Uterus (tissue), 4 donors: ENCODE results near the gene TRPV3. TPM values are rescaled to one million over a fixed set of nuclear protein-coding genes. Genes with fewer than 3 reads are reported as not detected.

ENCODE experiments used
- DNase-seq, 2 donors: peaks; one replicate each; pipeline ENCODE4 v3.0.0-alpha.2; 2019 to 2020
- H3K27ac ChIP-seq, 2 donors: fragments of 200-600 bp; sonication (generic); 1 replicate in 1 of 2; 2 replicates in 1 of 2; pipeline ENCODE4 v1.5.1; 2016 to 2018
- H3K27me3 ChIP-seq, 2 donors: fragments of 200-600 bp; sonication (generic); one replicate each; pipeline ENCODE4 v1.5.1; 2018 to 2019; ENCODE audit warnings: control low read depth in 1 of 2
- H3K36me3 ChIP-seq, 2 donors: fragments of 200-600 bp; sonication (generic); one replicate each; pipeline ENCODE4 v1.5.1; 2019; ENCODE audit warnings: control low read depth in 1 of 2
- H3K4me1 ChIP-seq, 2 donors: fragments of 200-600 bp; sonication (generic); one replicate each; pipeline ENCODE4 v1.5.1; 2018 to 2019; ENCODE audit warnings: control low read depth in 1 of 2
- H3K4me3 ChIP-seq, 2 donors: fragments of 200-600 bp; sonication (generic); 1 replicate in 1 of 2; 2 replicates in 1 of 2; pipeline ENCODE4 v1.5.1; 2018 to 2019; ENCODE audit warnings: mild to moderate bottlenecking in 1 of 2
- H3K9me3 ChIP-seq, 2 donors: fragments of 200-600 bp; sonication (generic); one replicate each; pipeline ENCODE4 v1.5.1; 2019; ENCODE audit warnings: control low read depth in 1 of 2
- POLR2A ChIP-seq, 2 donors: fragments of 450-650 bp; IDR thresholded peaks; one replicate each; pipeline ENCODE4 v1.6.1; 2016; ENCODE audit warnings: antibody characterized with exemption in 2 of 2, mild to moderate bottlenecking in 1 of 2, moderate library complexity in 1 of 2
- intact Hi-C: fragments of 100-400 bp; cut with DNase I; formaldehyde crosslinking; loops from one replicate; pipeline ENCODE4 v1.15.1; 2023; ENCODE audit warnings: low total_unique reads
- total RNA-seq, 4 donors: library from RNA; depleted of rRNA in 3 of 4; stranded (reverse); fragments of >200 nt in 3 of 4; gene quantifications; one replicate each; pipeline versions ENCODE4 v1.1.0 to v1.2.4, GENCODE V29; 2014 to 2023
- TF ChIP-seq, protein P1 (sequence below), 4 experiments: fragments of 200-600 bp in 2 of 4; fragments of 450-650 bp in 2 of 4; sonication (generic) in 2 of 4; IDR thresholded peaks; one replicate each; pipeline ENCODE4 v1.5.1; 2016 to 2019; ENCODE audit warnings: antibody characterized with exemption in 4 of 4, mild to moderate bottlenecking in 2 of 4, moderate library complexity in 1 of 4
- donor health status: DM: yes; HTN: yes; CAD: no.

Gene TRPV3
- total RNA-seq, 4 donors from 2014 or later: 0.88 to 1.5 TPM; not detected in 2

DNA sequence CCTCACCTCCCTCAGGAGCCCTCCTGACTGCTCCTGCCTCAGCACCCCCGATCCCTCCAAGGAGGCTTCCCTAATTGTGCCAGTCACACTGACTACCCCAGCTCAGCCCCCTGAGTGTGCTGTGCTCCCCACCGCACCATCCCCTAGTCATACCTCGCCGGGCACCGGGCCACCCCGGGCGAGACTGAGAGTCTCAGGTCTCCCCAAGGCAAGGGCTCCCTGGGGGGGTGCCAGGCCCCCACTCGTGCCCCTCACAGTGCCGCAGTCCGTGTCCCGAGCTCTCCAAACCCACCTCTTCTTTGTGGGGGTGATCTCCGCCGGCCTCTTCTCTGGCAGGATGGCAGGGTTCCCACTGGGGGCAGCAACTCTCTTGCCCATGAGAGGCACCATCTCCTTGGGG is 3.2 kb downstream of the TRPV3 start:
- Histone ChIP-seq H3K36me3 (no peaks in the 10 kb centered on the region), H3K27me3 (no peaks in the 10 kb centered on the region), H3K4me1 (no peaks in the 10 kb centered on the region), H3K4me3 (no peak overlapping the region), H3K9me3 (no peaks in the 10 kb centered on the region), H3K27ac (no peak overlapping the region)
- intact Hi-C loops: no loop called here
- DNase-seq: no peak
- TF ChIP-seq, protein P1, sequence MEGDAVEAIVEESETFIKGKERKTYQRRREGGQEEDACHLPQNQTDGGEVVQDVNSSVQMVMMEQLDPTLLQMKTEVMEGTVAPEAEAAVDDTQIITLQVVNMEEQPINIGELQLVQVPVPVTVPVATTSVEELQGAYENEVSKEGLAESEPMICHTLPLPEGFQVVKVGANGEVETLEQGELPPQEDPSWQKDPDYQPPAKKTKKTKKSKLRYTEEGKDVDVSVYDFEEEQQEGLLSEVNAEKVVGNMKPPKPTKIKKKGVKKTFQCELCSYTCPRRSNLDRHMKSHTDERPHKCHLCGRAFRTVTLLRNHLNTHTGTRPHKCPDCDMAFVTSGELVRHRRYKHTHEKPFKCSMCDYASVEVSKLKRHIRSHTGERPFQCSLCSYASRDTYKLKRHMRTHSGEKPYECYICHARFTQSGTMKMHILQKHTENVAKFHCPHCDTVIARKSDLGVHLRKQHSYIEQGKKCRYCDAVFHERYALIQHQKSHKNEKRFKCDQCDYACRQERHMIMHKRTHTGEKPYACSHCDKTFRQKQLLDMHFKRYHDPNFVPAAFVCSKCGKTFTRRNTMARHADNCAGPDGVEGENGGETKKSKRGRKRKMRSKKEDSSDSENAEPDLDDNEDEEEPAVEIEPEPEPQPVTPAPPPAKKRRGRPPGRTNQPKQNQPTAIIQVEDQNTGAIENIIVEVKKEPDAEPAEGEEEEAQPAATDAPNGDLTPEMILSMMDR (IDR thresholded peaks at IDR 0.05): no peak
- no peak for TF ChIP-seq POLR2A (IDR thresholded peaks at IDR 0.05)

DNA sequence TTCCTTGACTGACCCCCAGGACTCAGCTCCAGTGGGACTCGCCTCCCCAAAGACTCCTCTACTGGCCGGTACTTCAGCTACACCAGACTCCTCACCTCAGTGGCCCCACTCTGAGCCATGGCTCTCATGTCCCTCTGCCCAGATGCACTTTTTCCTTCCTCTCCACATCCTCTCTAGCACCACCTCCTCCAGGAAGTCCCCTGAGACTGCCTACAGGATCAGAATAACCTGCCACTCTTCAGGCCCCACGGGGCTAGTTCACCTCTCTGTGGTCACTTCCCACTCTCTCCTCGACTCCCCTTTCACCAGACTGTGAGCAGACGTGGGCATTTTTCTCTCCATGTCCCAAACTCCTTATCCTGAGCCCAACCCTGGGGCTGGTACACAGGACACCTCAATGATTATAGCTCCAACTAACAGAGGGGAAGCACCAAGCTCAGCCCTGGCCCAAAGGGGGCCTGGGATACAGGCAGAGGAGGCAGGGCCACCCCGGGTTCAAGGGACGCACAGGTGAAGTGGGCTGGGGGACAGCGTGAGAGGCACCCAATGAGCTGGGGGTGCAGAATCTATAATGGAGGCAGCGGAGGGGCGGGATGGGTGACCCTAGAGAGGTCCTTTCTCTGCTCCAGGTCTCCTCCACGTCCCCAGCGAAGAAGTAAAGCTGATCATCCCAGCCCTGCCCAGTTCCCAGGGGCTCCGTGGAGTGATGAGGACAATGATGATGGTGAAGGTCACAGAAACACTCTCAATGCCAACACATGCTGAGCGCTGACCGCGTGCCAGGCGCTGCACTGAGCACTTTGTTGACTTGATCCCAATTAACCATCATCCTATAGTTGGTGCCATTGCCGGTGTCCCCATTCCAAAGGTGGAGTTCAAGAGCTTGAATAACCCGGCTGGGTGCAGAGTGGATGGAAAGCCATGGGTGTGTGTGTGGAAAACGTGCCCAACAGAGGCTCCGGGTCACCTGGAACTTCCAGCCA is 3.9 kb downstream of the TRPV3 start:
- TF ChIP-seq, protein P1 (IDR thresholded peaks at IDR 0.05): no peak
- TF ChIP-seq POLR2A (IDR thresholded peaks at IDR 0.05): no peak
- Histone ChIP-seq H3K36me3 (no peaks in the 10 kb centered on the region), H3K4me1 (no peaks in the 10 kb centered on the region), H3K9me3 (no peaks in the 10 kb centered on the region), H3K4me3 (no peak overlapping the region), H3K27ac (no peak overlapping the region), H3K27me3 (no peaks in the 10 kb centered on the region)
- intact Hi-C loops: no loop called here
- no peak for DNase-seq

DNA sequence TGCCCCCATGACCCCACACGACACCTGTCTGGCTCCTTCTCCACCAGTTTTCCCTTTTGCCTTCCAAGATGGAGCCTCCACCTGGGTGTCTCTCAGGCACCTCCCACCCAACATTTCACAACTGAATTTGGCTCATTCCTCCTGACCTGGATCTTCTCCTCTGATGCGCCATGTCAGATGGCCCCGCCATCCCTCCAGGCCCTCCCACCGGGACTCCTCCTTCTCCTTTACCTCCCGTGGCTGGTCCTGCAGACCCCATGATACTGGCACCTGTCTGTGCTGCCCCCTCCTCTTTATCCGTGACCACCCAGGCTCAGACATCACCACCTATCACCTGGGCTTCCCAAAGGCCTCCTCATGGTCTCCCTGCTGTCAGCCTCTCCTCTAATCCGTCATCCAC is 4.7 kb downstream of the TRPV3 start:
- Histone ChIP-seq H3K4me3 (no peak overlapping the region), H3K9me3 (no peaks in the 10 kb centered on the region), H3K36me3 (no peaks in the 10 kb centered on the region), H3K27ac (no peak overlapping the region), H3K27me3 (no peaks in the 10 kb centered on the region), H3K4me1 (no peaks in the 10 kb centered on the region)
- intact Hi-C loops: no loop called here
- no peak for DNase-seq
- no peak for TF ChIP-seq POLR2A (IDR thresholded peaks at IDR 0.05)
- TF ChIP-seq, protein P1 (IDR thresholded peaks at IDR 0.05): no peak

DNA sequence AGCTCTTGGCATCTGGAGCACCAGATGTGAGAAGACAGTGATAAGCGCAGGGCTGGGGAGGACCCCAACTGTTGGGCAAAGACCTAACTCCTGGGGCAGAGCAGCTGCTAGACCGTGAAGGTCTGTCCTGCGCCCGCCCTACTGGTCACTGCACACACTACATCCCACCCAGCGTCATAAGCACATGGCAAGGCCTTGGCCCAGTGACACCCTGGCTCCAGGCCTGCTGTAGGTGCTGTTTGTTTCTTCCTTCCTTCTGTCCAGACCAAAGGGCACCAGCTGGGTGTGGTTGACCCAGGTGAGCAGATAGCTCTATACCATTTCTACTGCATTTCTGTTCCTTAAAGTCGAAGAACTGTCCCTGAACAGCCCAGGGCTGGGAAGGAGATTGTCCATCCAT is 6.4 kb downstream of the TRPV3 start:
- H3K27ac ChIP-seq: no peak overlapping the region
- no peaks in the 10 kb centered on the region for H3K27me3 ChIP-seq
- intact Hi-C loops: no loop called here
- H3K4me1 ChIP-seq: no peaks in the 10 kb centered on the region
- H3K9me3 ChIP-seq: no peaks in the 10 kb centered on the region
- TF ChIP-seq, protein P1 (IDR thresholded peaks at IDR 0.05): no peak
- TF ChIP-seq POLR2A (IDR thresholded peaks at IDR 0.05): no peak
- H3K36me3 ChIP-seq: no peaks in the 10 kb centered on the region
- H3K4me3 ChIP-seq: no peak overlapping the region
- no peak for DNase-seq

DNA sequence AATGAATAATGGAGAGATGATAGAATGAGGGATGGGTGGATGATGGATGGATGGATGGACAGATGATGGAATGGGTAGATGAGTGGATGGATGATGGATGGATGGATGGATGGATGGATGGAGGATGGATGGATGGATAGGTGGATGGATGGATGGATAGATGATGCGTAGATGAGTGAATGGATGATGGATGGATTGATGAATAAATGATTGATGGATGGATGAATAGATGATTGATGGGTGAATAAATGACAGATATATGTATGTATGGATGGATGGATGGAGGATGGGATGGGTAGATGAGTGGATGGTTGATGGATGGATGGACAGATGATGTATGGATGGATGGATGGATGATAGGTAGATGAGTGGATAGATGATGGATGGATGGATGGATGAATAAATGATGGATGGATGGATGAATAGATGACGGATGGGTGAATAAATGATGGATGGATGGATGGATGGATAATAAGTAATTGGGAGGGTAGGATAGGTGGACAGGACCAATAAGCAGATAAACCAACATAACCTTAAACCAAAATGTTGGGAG is 7.9 kb downstream of the TRPV3 start:
- H3K36me3 ChIP-seq: no peaks in the 10 kb centered on the region
- H3K4me3 ChIP-seq: no peak overlapping the region
- intact Hi-C loops: no loop called here
- no peaks in the 10 kb centered on the region for H3K9me3 ChIP-seq
- H3K27me3 ChIP-seq: no peaks in the 10 kb centered on the region
- no peak overlapping the region for H3K27ac ChIP-seq
- TF ChIP-seq, protein P1 (IDR thresholded peaks at IDR 0.05): no peak
- TF ChIP-seq POLR2A (IDR thresholded peaks at IDR 0.05): no peak
- DNase-seq: no peak
- no peaks in the 10 kb centered on the region for H3K4me1 ChIP-seq
